HL-60 (cell line): ENCODE results near the gene FIBP.

Experiments used
- DNase-seq, 2 experiments: peaks; one replicate each; pipeline ENCODE4 v3.0.0-alpha.2; 2010 to 2020; ENCODE audit warnings: low read depth in 1 of 2, low spot score in 1 of 2
- H3K27ac ChIP-seq: fragments of 250-450 bp; sonication (Bioruptor Pico); replicated peaks from 2 replicates; pipeline ENCODE4 v1.5.1; 2020; ENCODE audit warnings: mild to moderate bottlenecking, moderate library complexity
- H3K27me3 ChIP-seq: fragments of 250-450 bp; sonication (Bioruptor Pico); 2 replicates; pipeline ENCODE4 v1.5.1; 2021; ENCODE audit warnings: mild to moderate bottlenecking, moderate library complexity; ENCODE audit not compliant: insufficient read depth, poor library complexity, severe bottlenecking
- H3K4me3 ChIP-seq: replicated peaks from 2 replicates; pipeline ENCODE4 v1.5.1; 2011; ENCODE audit warnings: mild to moderate bottlenecking, control low read depth, low read length; ENCODE audit not compliant: insufficient read depth
- CTCF ChIP-seq: IDR thresholded peaks from one replicate; pipeline ENCODE4 v1.5.1; 2011; ENCODE audit warnings: low read length, control low read depth, inconsistent platforms; ENCODE audit not compliant: insufficient read depth
- GABPA ChIP-seq: IDR thresholded peaks from 2 replicates; pipeline ENCODE4 v1.6.1; 2012; ENCODE audit warnings: low read depth
- POLR2AphosphoS5 ChIP-seq: IDR thresholded peaks from 2 replicates; pipeline ENCODE4 v1.6.1; 2012; ENCODE audit warnings: low read depth
- REST ChIP-seq: IDR thresholded peaks from 2 replicates; pipeline ENCODE4 v1.6.1; 2012; ENCODE audit warnings: low read depth; ENCODE audit not compliant: insufficient replicate concordance
- SPI1 ChIP-seq: IDR thresholded peaks from 2 replicates; pipeline ENCODE4 v1.6.1; 2012; ENCODE audit warnings: low read depth, mild to moderate bottlenecking, borderline replicate concordance

FIBP gene

DNA sequence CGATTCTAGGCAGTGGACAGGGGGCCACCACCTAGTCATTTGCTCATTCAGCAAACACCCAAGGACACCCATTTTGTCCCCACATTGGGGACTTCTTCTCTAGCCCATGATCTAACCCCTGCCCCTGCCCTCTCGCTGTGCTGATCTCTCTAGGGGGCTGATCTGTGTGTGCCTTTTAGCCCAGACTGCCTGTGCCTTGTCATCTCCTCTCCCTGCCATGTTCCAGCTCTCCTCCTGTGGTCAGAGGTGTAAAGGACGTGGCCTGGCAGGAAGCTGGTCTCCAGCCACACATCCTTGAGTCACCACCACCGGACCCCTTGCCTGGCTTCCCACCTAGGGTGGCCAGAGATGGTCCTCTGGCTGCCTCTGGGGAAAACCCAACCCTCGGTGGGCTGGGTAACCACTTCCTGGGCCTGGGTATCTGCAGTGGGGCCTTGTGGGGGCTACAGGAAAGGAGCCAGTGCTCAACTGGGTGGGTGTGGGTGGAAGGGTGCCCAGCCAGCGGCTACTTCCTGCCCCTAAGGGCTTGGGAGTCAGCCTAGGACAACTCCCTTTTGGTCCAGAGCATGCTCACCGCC is 7.3 kb downstream of the FIBP start:
- Histone ChIP-seq H3K27me3 (no peaks in the 10 kb centered on the region), H3K27ac (no peak overlapping the region), H3K4me3 (no peak overlapping the region)
- TF ChIP-seq GABPA (no peak), SPI1 (no peak), CTCF (no peak), POLR2AphosphoS5 (no peak), REST (no peak)
- DNase-seq = no peak

- TF ChIP-seq REST (no peak), SPI1 (no peak), POLR2AphosphoS5 (no peak), GABPA (no peak), CTCF (no peak)
- Histone ChIP-seq H3K4me3 (no peak overlapping the region), H3K27me3 (no peaks in the 10 kb centered on the region), H3K27ac (no peak overlapping the region)
- no peak for DNase-seq
These were observed 8.2 kb downstream of the FIBP start for GRCh38 chr11:65880027-65880426.

- Histone ChIP-seq H3K4me3 (no peak within 1 kb of the TSS), H3K27ac (no peak within 1 kb of the TSS), H3K27me3 (no peaks in the 10 kb centered on the region)
- DNase-seq = no peak
- TF ChIP-seq SPI1 (no peak), CTCF (no peak), POLR2AphosphoS5 (no peak)
These were observed 8.7 kb downstream of the FIBP start, which contains the start of gene CTSW for GRCh38 chr11:65879617-65880016. Gene CTSW (plus strand): TSS chr11:65879837. CDS start chr11:65879855, 18 bp downstream.
